Tibial nerve (tissue), 4 donors: ENCODE results near the gene SMOC1.

ENCODE experiments used
- EP300 ChIP-seq, 2 donors: sonication (generic); formaldehyde crosslinking; IDR thresholded peaks; one replicate each; pipeline ENCODE4 v1.6.1; 2017; ENCODE audit warnings: antibody characterized with exemption in 2 of 2, mild to moderate bottlenecking in 1 of 2
- POLR2A ChIP-seq, 2 donors: fragments of 450-650 bp; IDR thresholded peaks; one replicate each; pipeline ENCODE4 v1.6.1; 2017; ENCODE audit warnings: antibody characterized with exemption in 2 of 2, mild to moderate bottlenecking in 2 of 2, moderate library complexity in 2 of 2
- TF ChIP-seq, protein P1 (sequence below), 5 experiments: fragments of 200-600 bp in 3 of 5; fragments of 450-650 bp in 2 of 5; sonication (generic) in 3 of 5; IDR thresholded peaks; one replicate each; pipeline ENCODE4 v1.5.1; 2016 to 2019; ENCODE audit warnings: antibody characterized with exemption in 5 of 5, mild to moderate bottlenecking in 3 of 5, moderate library complexity in 2 of 5

DNA sequence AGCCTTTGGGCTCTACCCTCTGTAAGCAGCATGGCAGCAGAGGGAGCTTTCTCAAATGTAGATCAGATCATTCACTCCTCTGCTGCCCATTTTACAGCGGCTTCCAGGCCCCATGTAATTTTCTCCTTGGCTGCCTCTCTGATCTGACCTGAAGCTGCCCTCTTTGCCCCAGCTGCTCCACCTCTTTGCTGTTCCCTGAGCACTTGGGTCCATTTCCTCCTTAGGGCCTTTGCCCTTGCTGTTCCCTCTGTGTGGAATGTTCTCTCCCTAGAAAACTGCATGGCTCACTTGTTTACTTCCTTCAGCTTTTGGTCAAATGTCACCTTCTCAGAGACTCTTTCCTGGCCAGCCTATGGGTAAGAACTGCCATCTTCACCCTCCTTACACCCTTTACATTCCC is 37.2 kb downstream of the SMOC1 start:
- TF ChIP-seq POLR2A (IDR thresholded peaks at IDR 0.05) = no peak
- TF ChIP-seq, protein P1, sequence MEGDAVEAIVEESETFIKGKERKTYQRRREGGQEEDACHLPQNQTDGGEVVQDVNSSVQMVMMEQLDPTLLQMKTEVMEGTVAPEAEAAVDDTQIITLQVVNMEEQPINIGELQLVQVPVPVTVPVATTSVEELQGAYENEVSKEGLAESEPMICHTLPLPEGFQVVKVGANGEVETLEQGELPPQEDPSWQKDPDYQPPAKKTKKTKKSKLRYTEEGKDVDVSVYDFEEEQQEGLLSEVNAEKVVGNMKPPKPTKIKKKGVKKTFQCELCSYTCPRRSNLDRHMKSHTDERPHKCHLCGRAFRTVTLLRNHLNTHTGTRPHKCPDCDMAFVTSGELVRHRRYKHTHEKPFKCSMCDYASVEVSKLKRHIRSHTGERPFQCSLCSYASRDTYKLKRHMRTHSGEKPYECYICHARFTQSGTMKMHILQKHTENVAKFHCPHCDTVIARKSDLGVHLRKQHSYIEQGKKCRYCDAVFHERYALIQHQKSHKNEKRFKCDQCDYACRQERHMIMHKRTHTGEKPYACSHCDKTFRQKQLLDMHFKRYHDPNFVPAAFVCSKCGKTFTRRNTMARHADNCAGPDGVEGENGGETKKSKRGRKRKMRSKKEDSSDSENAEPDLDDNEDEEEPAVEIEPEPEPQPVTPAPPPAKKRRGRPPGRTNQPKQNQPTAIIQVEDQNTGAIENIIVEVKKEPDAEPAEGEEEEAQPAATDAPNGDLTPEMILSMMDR (IDR thresholded peaks at IDR 0.05) = no peak
- no peak for TF ChIP-seq EP300 (IDR thresholded peaks at IDR 0.05)
